Stomach (tissue), 9 donors: ENCODE data around the gene TNFRSF21. TPM values are rescaled to one million over a fixed set of nuclear protein-coding genes. Genes with fewer than 3 reads are reported as not detected.

Source experiments
- DNase-seq, 2 donors: peaks; one replicate each; pipeline versions ENCODE4 v3.0.0 to v3.0.0-alpha.2; 2013 to 2019
- H3K27ac ChIP-seq, 5 donors: fragments of 200-600 bp in 4 of 5; sonication (generic) in 4 of 5; one replicate each; pipeline ENCODE4 v1.5.1; 2013 to 2019; ENCODE audit warnings: mild to moderate bottlenecking in 1 of 5, moderate library complexity in 1 of 5
- H3K27me3 ChIP-seq, 3 donors: fragments of 200-600 bp; sonication (generic); one replicate each; pipeline ENCODE4 v1.5.1; 2017 to 2019; ENCODE audit warnings: mixed run types in 1 of 3
- H3K36me3 ChIP-seq, 4 donors: fragments of 200-600 bp; sonication (generic); 1 replicate in 3 of 4; 2 replicates in 1 of 4; pipeline ENCODE4 v1.5.1; 2016 to 2019
- H3K4me1 ChIP-seq, 4 donors: fragments of 200-600 bp; sonication (generic); one replicate each; pipeline ENCODE4 v1.5.1; 2016 to 2019
- H3K4me3 ChIP-seq, 4 donors: fragments of 200-600 bp; sonication (generic) in 3 of 4; one replicate each; pipeline ENCODE4 v1.5.1; 2016 to 2019; ENCODE audit warnings: mild to moderate bottlenecking in 1 of 4
- H3K9me3 ChIP-seq, 4 donors: fragments of 200-600 bp; sonication (generic); one replicate each; pipeline ENCODE4 v1.5.1; 2016 to 2019
- CTCF ChIP-seq, 7 experiments: fragments of 450-650 bp in 4 of 7; fragments of 200-600 bp in 3 of 7; sonication (generic) in 3 of 7; IDR thresholded peaks; one replicate each; pipeline ENCODE4 v1.5.1; 2016 to 2019; ENCODE audit warnings: antibody characterized with exemption in 7 of 7, control low read depth in 2 of 7, mild to moderate bottlenecking in 1 of 7
- EP300 ChIP-seq: sonication (generic); formaldehyde crosslinking; IDR thresholded peaks from one replicate; pipeline ENCODE4 v1.6.1; 2017; ENCODE audit warnings: antibody characterized with exemption
- POLR2A ChIP-seq, 4 donors: fragments of 450-650 bp; IDR thresholded peaks; one replicate each; pipeline ENCODE4 v1.6.1; 2016; ENCODE audit warnings: antibody characterized with exemption in 4 of 4, control low read depth in 2 of 4, mild to moderate bottlenecking in 1 of 4, moderate library complexity in 1 of 4
- POLR2AphosphoS5 ChIP-seq, 3 donors: sonication (generic); formaldehyde crosslinking; IDR thresholded peaks; one replicate each; pipeline ENCODE4 v1.6.1; 2016; ENCODE audit warnings: antibody characterized with exemption in 3 of 3
- WGBS, 5 donors: extraction: QIAGEN DNeasy Blood & Tissue Kit in 3 of 5; methylation state at CpG; one replicate each; pipeline versions ENCODE4 v1.1.5 to v1.1.7; 2013 to 2018; 5-methylcytosine and 5-hydroxymethylcytosine counted together
- intact Hi-C: fragments of 100-400 bp; cut with DNase I; formaldehyde crosslinking; loops from one replicate; pipeline ENCODE4 v1.15.1; 2023; ENCODE audit warnings: low total_unique reads
- polyA plus RNA-seq, 3 donors: library from polyadenylated mRNA; stranded (reverse); fragments of 200-250 nt; gene quantifications; one replicate each; pipeline ENCODE4 v1.2.3, GENCODE V29; 2013
- total RNA-seq, 5 donors: library from RNA; depleted of rRNA; stranded (reverse); fragments of >200 nt; gene quantifications; one replicate each; pipeline versions ENCODE4 v1.1.0 to v1.2.3, GENCODE V29; 2014 to 2016
- donor health status: healthy with polysubstance abuse.
- donor health status: Bipolar disorder and iron deficiency.
- donor health status: healthy.

TNFRSF21 gene
- total and polyA plus RNA-seq, 8 donors = 24.7 to 112 (median 41.3) TPM

GRCh38 chr6:47292944-47293343 is 16.8 kb downstream of the TNFRSF21 start:
- no peak for TF ChIP-seq POLR2AphosphoS5 (IDR thresholded peaks at IDR 0.05)
- TF ChIP-seq POLR2A (IDR thresholded peaks at IDR 0.05) = no peak
- TF ChIP-seq CTCF (IDR thresholded peaks at IDR 0.05) = no peak
- no peak for TF ChIP-seq EP300
- peaks cover 0 to 12% (median 0%) of the 10 kb centered on the region in 4 donors for H3K9me3 ChIP-seq
- H3K27me3 ChIP-seq = no peaks in the 10 kb centered on the region
- intact Hi-C loops = no loop called here
- H3K4me1 ChIP-seq = peaks cover 0 to 70% (median 24%) of the 10 kb centered on the region in 4 donors
- no peaks in the 10 kb centered on the region for H3K36me3 ChIP-seq
- H3K27ac ChIP-seq = no peak overlapping the region
- no peak for DNase-seq
- 58 to 85% (median 77%) methylated on average over 2 of the region's 2 CpGs for WGBS, 5 donors
- H3K4me3 ChIP-seq = no peak overlapping the region

GRCh38 chr6:47292027-47292426 is 17.7 kb downstream of the TNFRSF21 start:
- Histone ChIP-seq H3K9me3 (peaks cover 0 to 12% (median 0%) of the 10 kb centered on the region in 4 donors), H3K4me1 (peaks cover 0 to 66% (median 24%) of the 10 kb centered on the region in 4 donors), H3K36me3 (no peaks in the 10 kb centered on the region), H3K27me3 (no peaks in the 10 kb centered on the region), H3K27ac (no peak overlapping the region), H3K4me3 (no peak overlapping the region)
- intact Hi-C loops = no loop called here
- TF ChIP-seq EP300 (no peak), CTCF (IDR thresholded peaks at IDR 0.05) (no peak), POLR2AphosphoS5 (IDR thresholded peaks at IDR 0.05) (no peak), POLR2A (IDR thresholded peaks at IDR 0.05) (no peak)
- DNase-seq = no peak
- 92 to 98% (median 94%) methylated on average over 4 of the region's 4 CpGs for WGBS, 5 donors

DNA sequence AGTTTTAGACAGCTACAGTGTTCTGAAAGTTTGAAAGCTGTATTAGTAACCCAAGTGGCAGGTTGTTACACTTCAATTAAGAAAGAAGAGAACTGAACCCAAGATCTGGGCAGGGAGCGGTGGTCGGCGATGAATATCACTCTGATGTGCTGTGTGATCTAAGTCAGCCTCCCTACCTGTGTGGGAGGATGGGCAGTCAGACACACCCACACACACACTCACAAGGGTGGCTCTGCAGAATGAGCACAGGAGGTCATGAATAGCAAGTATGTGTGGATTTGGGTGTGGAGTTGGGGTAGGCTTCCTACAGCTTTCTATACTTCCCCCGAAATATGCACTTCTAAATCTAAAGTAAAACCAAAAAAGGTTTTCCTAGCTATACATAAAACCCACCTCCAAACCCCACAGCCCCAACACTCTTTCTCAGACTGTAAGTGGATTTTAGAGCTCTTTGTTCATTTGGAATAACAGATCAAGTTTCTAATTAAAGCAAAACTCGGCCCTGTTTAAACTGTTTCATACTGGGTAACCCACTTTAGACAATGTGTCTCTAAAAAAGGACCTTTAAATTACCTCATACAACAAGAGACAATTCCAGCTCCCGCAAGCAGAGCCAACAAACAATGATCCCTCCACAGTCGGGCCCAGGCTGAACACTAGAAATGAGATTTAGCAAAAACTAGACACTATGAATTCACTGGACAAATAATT is 19.4 kb downstream of the TNFRSF21 start:
- Histone ChIP-seq H3K36me3 (peaks cover 3 to 14% (median 11%) of the 10 kb centered on the region in 4 donors), H3K4me3 (no peak overlapping the region), H3K27ac (no peak overlapping the region), H3K27me3 (no peaks in the 10 kb centered on the region), H3K4me1 (peaks cover 0 to 49% (median 19%) of the 10 kb centered on the region in 4 donors), H3K9me3 (peaks cover 0 to 12% (median 0%) of the 10 kb centered on the region in 4 donors)
- DNase-seq = no peak
- intact Hi-C loops = no loop called here
- 92 to 95% (median 93%) methylated on average over 7 of the region's 7 CpGs for WGBS, 5 donors
- no peak for TF ChIP-seq POLR2A (IDR thresholded peaks at IDR 0.05)
- no peak for TF ChIP-seq POLR2AphosphoS5 (IDR thresholded peaks at IDR 0.05)
- TF ChIP-seq EP300 = no peak
- no peak for TF ChIP-seq CTCF (IDR thresholded peaks at IDR 0.05)

GRCh38 chr6:47288267-47289090 is 21.2 kb downstream of the TNFRSF21 start:
- Histone ChIP-seq H3K36me3 (peaks cover 9 to 30% (median 28%) of the 10 kb centered on the region in 4 donors), H3K27ac (peak overlapping the region; percentile 5 to 73 (median 39)), H3K4me3 (no peak overlapping the region), H3K4me1 (peaks cover 0 to 40% (median 19%) of the 10 kb centered on the region in 4 donors), H3K9me3 (peaks cover 0 to 12% (median 0%) of the 10 kb centered on the region in 4 donors), H3K27me3 (no peaks in the 10 kb centered on the region)
- TF ChIP-seq EP300 (no peak), CTCF (IDR thresholded peaks at IDR 0.05) (no peak)
- WGBS, 5 donors = 37 to 58% (median 43%) methylated on average over 7 of the region's 7 CpGs
- intact Hi-C loops = no loop called here
- DNase-seq = peak; percentile 52 to 54
